NOMO-1 treated with dmso at 0.1 percent for 144 hours (cell line): ENCODE data around the gene PCDH15.

Experiments
- DNase-seq: peaks from one replicate; lab custom pipeline; 2025; ENCODE audit not compliant: unreplicated experiment; lab: John Stamatoyannopoulos, UW

PCDH15 gene

GRCh38 chr10:54708591-54708990 is 92.4 kb downstream of the PCDH15 start:
- DNase-seq = no peak

- DNase-seq = no peak
Measured at GRCh38 chr10:54708021-54708420, 93.0 kb downstream of the PCDH15 start.

DNA sequence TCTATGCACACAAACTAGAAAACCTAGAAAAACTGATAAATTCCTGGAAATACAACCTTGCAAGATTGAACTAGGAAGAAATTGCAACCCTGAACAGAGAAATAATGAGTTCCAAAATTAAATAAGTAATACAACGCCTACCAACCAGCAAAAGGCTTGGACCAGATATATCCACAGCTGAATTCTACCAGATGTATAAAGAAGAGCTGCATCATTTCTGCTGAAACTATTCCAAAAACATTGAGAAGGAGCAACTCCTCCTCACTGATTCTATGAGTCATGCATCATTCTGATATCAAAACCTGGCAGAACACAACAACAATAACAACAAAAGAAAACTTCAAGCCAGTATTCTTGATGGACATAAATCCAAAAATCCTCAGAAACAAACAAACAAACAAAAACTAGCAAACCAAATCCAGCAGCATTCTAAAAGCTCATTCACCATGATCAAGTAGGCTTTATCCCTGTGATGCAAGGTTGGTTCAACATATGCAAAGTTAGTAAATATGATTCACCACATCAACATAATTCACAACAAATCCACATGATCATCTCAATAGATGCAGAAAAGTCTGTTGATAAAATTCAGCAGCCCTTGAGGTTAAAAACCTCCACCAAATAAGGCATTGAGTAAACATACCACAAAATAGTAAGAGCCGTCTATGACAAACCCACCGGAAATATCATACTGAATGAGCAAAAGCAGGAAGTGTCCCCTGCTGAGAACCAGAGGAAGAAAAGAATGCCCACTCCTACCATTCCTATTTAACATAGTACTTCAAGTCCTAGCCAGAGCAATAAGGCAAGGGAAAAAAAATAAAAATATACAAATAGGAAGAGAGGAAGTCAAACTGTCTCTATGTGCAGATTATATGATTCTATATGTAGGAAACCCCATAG is 98.2 kb downstream of the PCDH15 start:
- no peak for DNase-seq

GRCh38 chr10:54691331-54691730 is 109.7 kb downstream of the PCDH15 start:
- DNase-seq = no peak

- no peak for DNase-seq
Measured at GRCh38 chr10:54682554-54682953, 118.5 kb downstream of the PCDH15 start.

GRCh38 chr10:54681136-54681535 is 119.9 kb downstream of the PCDH15 start:
- no peak for DNase-seq

GRCh38 chr10:54667136-54667535 is 133.9 kb downstream of the PCDH15 start:
- no peak for DNase-seq

DNA sequence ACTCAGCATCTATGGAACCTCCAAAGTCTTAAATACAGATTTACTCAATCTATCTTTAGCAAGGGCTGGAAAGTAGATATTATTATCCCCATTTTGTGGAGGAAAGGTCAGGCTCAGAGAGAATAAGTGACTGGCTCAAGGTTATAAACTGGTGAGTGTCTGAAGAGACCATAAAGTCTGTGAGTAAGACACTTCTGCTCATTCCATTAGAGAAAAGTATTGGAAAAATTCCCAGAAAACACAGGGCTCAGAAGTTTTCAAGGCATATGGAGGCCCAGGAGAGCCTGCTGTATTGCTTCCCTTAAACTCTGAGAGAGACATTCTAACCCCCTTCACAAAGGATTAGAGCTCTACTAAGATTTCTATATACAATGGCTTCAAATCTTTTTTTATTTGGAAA is 134.8 kb downstream of the PCDH15 start:
- DNase-seq = no peak

GRCh38 chr10:54665095-54665494 is 135.9 kb downstream of the PCDH15 start:
- DNase-seq = no peak

DNA sequence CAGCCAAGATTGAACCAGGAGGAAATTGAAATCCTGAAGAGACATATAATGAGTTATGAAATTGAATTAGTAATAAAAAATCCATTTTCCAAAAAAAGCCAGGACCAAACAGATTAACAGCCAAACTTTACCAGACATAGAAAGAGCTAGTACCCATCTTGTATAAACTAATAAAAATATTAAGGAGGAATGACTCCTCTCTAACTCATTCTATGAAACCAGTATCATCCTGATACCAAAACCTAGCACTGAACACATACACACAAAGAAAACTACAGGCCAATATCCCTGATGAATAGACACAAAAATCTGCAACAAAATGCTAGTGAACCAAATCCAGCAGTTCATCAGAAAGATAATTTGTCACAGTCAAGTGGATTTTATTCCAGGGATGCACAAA is 140.6 kb downstream of the PCDH15 start:
- no peak for DNase-seq

- no peak for DNase-seq
Measured at GRCh38 chr10:54656643-54657042, 144.4 kb downstream of the PCDH15 start.

DNA sequence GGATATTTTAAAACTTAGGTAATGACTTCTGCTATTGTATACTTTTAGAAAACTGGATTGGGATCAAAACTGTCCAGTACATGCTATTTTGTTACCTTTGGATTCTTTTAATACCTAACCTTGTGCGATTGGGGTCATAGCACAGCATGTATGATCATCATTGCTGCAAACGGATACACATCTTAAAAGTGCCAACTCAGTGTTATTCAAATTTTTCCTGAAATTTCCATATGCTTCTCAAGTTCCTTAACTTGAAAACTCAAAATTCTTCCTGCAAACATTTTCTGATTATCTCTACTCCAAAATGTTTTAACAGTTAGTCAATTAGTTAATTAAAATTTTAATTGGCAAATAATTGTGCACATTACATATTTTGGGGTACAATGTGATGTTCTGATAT is 147.5 kb downstream of the PCDH15 start:
- DNase-seq = no peak

- no peak for DNase-seq
Measured at GRCh38 chr10:54650547-54650946, 150.5 kb downstream of the PCDH15 start.

GRCh38 chr10:54622017-54622416 is 179.0 kb downstream of the PCDH15 start:
- DNase-seq = no peak

GRCh38 chr10:54620352-54620751 is 180.7 kb downstream of the PCDH15 start:
- no peak for DNase-seq

- no peak for DNase-seq
Measured at GRCh38 chr10:54614072-54614471, 187.0 kb downstream of the PCDH15 start.

DNA sequence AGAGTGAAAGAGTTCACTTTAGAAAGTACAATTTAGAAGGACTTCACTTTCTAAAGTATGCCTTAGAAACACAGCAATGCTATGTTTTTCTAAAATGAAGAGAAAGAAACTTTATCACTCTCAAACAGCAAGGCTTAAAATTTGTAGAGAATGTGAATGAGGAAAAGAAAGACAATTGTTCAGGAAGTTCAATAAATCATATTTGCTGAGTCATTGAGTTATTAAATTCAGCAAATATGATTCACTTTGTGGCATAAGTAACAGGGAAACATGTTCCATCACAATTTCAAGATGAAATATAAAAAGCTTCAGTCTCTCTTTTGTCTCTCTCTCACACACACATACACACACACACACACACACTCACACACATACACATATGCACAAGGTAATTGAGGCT is 187.9 kb downstream of the PCDH15 start:
- DNase-seq = no peak

GRCh38 chr10:54609423-54609822 is 191.6 kb downstream of the PCDH15 start:
- no peak for DNase-seq

- DNase-seq = no peak
Measured at GRCh38 chr10:54607983-54608382, 193.0 kb downstream of the PCDH15 start.

DNA sequence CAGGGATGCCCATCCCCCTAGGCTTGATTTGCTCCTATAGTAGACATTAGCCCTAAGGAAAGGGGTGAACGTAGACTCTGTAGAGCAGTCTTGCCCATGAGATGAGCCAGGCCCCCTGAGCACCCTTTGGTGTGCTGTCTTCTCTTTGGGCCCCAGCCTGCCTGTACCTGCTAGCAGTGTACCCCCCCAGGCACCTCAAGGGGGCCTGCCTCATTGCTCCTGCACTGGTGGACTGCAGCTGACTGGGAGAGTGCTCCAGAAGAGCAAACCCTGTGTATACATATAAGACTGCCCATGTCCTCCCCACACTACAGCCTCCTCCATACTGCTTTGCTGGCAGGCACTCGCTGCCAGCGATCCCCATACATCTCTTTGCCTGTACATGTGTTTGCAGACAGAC is 206.7 kb downstream of the PCDH15 start:
- DNase-seq = no peak

DNA sequence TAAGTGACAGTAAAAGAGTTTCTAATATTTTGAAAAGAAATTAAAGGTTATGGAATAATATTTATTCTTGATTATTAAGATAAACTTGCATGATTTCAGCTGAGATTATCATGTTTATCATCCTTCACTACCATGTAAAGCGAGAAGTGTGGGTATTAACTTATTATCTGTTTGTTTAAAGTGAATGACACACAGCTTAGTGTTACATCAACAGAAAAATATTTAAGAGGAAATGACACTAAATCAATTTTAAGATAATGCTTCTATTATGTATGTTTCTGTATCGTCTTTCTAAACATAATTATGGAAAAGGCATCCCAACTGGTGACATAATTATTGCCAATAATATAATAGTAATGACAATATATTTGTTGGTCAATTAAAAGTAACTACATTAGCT is 213.1 kb downstream of the PCDH15 start:
- DNase-seq = no peak

DNA sequence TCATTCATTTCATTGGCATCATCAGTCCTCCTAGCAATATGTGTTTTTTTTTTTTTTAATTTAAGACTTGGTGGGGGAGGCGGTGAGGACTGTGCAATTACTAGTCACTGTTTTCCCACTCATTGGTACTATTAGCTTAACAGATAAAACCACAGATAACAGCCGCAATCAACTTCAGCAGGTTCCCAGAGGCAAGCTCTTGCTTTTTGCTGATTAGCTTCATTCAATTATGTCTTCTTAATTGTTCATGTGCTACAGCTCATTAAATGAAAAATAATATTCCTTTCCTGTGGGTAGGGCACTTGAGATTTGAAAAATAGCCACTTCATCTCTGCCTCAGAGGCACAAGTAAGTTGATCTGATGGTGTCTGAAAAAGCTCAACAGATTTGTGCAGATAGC is 215.5 kb downstream of the PCDH15 start:
- DNase-seq = no peak

- DNase-seq = no peak
Measured at GRCh38 chr10:54577682-54578081, 223.3 kb downstream of the PCDH15 start.
